HG03159 (cell line): ENCODE data around the gene FRMPD4.

Source experiments
- ATAC-seq: cut with Tn5 transposase; IDR thresholded peaks from one replicate; pipeline ENCODE4 v1.9.1; 2021; ENCODE audit warnings: mild to moderate bottlenecking, moderate library complexity; ENCODE audit not compliant: unreplicated experiment

FRMPD4 gene

GRCh38 chrX:12611471-12611870 is 473.2 kb downstream of the FRMPD4 start:
- ATAC-seq, result peak; percentile 72

- ATAC-seq, result no peak
Observed at GRCh38 chrX:12614266-12614665, 476.0 kb downstream of the FRMPD4 start.

- ATAC-seq, result no peak
Observed at GRCh38 chrX:12615061-12615460, 476.8 kb downstream of the FRMPD4 start.

- ATAC-seq, result no peak
Observed at GRCh38 chrX:12617241-12617640, 479.0 kb downstream of the FRMPD4 start.

DNA sequence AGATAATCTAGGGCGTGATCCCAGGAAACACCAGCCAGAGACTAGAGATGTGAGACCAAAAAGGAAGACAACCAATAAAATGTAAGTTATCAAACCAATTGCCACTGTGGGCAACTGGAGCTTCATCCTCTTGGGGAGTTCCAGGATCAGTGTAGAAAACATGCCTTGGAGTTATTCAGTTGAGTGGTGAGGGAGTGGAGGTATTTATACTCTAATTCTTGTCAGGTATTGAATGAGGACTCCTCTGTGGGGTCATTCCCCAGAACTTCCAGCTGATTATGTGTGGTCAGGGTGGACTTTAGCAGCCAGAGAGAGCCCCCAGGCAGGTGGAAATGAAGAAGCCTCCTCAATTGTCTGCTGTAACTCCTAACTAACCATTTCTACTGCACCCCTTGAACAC is 509.0 kb downstream of the FRMPD4 start:
- ATAC-seq, result no peak

DNA sequence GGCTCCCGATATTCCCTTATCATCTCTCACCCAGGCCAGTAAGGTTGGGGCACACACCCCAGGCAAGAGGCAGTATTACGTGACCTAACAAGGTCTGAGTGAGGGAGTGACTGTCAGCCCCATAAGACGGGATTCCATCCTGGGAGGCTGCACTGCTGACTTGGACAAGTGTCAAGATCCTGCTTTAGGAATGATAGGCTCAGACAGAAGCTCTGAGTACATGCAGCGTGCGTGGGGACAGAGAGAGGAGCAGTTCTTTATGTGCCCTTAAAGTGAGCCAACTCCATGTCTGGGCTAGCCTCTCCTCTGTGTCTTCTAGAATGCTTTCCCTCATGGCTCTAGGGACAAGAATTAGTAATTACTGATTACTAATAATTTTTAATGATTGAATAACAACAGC is 510.7 kb downstream of the FRMPD4 start:
- no peak for ATAC-seq

DNA sequence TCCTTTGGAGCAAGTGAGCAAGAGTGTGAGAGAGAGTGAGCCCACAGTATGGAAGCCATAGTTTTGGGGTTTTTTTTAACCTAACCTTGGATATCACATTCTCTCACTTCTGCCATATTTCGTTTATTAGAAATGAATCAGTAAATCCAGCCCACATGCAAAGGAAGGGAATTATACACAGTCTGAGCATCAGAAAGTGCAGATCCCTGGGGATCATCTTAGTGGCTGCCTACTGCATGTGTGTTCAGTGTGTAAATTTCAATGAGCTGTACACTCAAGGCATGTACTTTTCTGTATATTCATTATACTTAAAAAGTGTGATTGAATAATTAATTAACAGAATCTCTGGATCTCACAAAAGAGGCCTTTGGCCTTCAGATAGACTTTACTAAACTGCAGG is 519.2 kb downstream of the FRMPD4 start:
- ATAC-seq, result no peak

- ATAC-seq, result peak; percentile 64
Observed at GRCh38 chrX:12657881-12658280, 519.6 kb downstream of the FRMPD4 start.

DNA sequence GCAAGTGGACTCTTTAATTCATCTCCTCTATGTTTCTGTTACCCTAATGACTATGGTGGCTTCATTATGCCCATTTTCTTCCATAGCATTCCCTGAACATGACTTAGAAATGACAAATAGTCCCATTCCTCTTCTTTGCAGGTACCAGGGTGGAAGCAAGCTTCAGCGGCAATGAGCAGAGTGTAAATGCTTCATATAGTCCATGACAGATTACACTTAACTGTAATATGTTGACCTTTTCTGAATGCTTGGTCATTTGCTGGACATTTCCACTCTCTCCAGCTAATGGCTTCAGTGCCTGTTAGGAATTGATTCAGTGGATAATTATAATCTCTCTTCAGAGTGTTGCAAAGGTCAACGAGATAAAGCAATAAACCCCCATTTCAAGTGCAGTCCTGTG is 523.2 kb downstream of the FRMPD4 start:
- no peak for ATAC-seq

- ATAC-seq, result no peak
Observed at GRCh38 chrX:12672367-12673106, 534.3 kb downstream of the FRMPD4 start.

DNA sequence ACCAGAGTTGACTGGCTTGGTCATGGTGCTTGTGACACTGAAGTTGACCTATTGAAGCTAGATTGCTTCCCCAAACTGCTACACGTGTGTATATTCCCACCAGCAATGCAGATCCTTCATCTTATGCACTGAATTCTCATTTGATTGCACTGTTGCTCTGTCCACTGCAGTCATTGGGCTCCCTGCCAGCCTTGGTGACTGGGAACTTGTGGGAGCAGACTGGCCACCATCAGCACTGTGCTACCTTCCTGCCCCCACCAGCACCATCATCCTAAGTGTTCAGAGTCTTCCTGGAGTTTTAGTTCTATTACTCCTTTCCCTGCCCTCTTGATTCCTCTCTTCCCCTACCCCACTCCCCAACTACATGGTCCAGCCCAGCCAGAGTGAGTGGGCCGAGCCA is 535.2 kb downstream of the FRMPD4 start:
- no peak for ATAC-seq

GRCh38 chrX:12679522-12679921 is 541.2 kb downstream of the FRMPD4 start:
- no peak for ATAC-seq

- ATAC-seq, result no peak
Observed at GRCh38 chrX:12681047-12681446, 542.8 kb downstream of the FRMPD4 start.

- no peak for ATAC-seq
Observed at GRCh38 chrX:12685541-12685940, 547.3 kb downstream of the FRMPD4 start.

GRCh38 chrX:12686331-12686730 is 548.1 kb downstream of the FRMPD4 start:
- no peak for ATAC-seq

DNA sequence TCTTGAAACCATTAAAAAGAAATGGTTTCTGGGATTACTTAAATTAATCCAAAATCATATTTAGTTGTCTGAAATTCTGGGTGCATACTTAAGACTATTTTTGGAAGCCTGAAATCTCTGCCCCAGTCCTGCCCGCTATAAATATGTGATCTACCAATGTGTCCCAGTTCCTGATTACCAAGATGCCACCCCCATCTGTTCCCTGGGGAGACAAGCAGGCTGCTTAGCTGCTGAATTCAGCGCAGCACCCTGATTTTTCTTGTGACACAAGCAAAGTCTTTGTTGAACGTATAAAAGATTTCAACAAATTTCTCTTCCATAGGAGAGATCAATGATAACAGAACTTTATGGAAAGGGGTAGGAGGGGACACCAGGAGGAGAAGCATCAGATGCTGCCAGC is 552.4 kb downstream of the FRMPD4 start:
- ATAC-seq, result no peak

- no peak for ATAC-seq
Observed at GRCh38 chrX:12693754-12694153, 555.5 kb downstream of the FRMPD4 start.

DNA sequence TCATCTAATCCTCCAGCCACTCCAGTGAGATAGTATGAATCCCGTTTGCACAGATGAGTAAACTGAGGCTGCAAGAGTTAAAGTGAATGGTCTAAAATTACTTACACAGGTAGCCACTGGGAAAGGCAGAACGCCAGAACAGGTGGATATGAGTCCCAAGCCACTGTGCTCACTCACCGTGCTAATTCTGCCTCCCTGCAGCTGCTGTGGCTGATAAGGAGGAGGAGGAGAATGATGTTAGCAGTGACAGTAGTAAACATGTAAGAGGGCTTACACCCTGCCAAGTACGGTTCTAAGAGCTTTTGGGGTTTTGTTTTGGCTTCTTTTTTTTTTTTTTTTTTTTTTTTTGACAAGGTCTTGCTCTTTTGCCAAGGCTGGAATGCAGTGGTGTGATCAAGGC is 562.5 kb downstream of the FRMPD4 start:
- ATAC-seq, result no peak

GRCh38 chrX:12701628-12702027 is 563.4 kb downstream of the FRMPD4 start:
- peak; percentile 73 for ATAC-seq

DNA sequence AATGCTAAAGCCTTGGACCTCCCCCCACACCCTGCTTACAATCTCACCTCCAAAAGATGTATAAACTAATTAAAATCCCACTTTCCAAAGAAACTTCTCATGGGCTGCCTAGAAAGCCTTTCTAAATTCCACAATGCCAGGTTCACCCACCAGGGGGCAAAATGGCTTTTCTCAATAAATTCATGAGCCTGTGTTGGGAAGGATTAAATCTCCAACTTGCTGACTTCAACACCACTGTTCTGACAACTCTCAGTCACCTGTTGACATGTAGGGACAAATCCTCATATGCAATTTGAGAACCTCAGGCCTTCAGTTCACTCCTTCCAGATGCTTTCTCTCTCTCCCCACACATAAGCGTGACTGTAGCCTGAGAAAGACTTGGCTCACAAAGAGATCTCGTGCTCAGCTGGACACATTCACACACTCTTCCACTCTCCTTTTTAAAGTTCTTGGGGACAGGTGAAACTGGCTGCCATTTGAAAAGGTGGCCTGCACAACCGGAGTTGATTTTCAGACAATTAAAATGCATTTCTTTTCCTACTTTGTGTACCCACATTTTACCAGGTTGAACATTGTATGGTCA is 564.3 kb downstream of the FRMPD4 start:
- no peak for ATAC-seq

GRCh38 chrX:12704706-12705105 is 566.4 kb downstream of the FRMPD4 start:
- ATAC-seq, result no peak

GRCh38 chrX:12709047-12709446 is 570.8 kb downstream of the FRMPD4 start:
- ATAC-seq, result no peak
